Myocyte (in vitro differentiated cells): Measurements from ENCODE around the gene RINT1. TPM values are rescaled to one million over a fixed set of nuclear protein-coding genes. Genes with fewer than 3 reads are reported as not detected.
"Not testable (repeated sequence)": the region's sequence is repeated elsewhere in the genome, so short reads cannot be mapped to it uniquely, and the experiment has no call there.

Source experiments
- DNase-seq: peaks from one replicate; pipeline ENCODE4 v3.0.0-alpha.2; 2012; ENCODE audit warnings: low read depth
- polyA plus RNA-seq: library from polyadenylated mRNA; unstranded; fragments of >200 nt; gene quantifications from one replicate; pipeline ENCODE4 v1.2.1, GENCODE V29; 2012; ENCODE audit warnings: missing spikeins
- total RNA-seq: library from RNA; depleted of rRNA; stranded (reverse); fragments of >200 nt; gene quantifications from 2 replicates; pipeline ENCODE4 v1.2.3, GENCODE V29; 2014

Gene RINT1
- 14.6 and 19.1 TPM in 2 replicates for total RNA-seq
- 14.6 TPM for polyA plus RNA-seq

- DNase-seq, result peak; percentile 94
These were observed at the start of gene RINT1 for GRCh38 chr7:105531792-105532671. RINT1 (plus strand) TSS chr7:105532201; CDS start chr7:105532316, 115 bp downstream.

GRCh38 chr7:105487579-105488571 is 44.1 kb upstream of the RINT1 start:
- peak; percentile 68 for DNase-seq

GRCh38 chr7:105489409-105489808 is 42.6 kb upstream of the RINT1 start:
- DNase-seq, result no peak

- no peak for DNase-seq
These were observed 38.6 kb upstream of the RINT1 start for GRCh38 chr7:105493196-105493922.

- DNase-seq, result peak; percentile 61
These were observed 38.1 kb upstream of the RINT1 start for GRCh38 chr7:105493923-105494315.

GRCh38 chr7:105496521-105496920 is 35.5 kb upstream of the RINT1 start:
- DNase-seq, result no peak

GRCh38 chr7:105497016-105497415 is 35.0 kb upstream of the RINT1 start:
- DNase-seq, result no peak

- no peak for DNase-seq
These were observed 29.8 kb upstream of the RINT1 start for GRCh38 chr7:105502173-105502572.

- no peak for DNase-seq
These were observed 19.6 kb upstream of the RINT1 start for GRCh38 chr7:105512415-105512814.

- no peak for DNase-seq
These were observed 19.0 kb upstream of the RINT1 start for GRCh38 chr7:105512926-105513526.

- not testable (repeated sequence) for DNase-seq
These were observed 16.4 kb upstream of the RINT1 start for GRCh38 chr7:105515610-105516009.

- no peak for DNase-seq
These were observed 12.6 kb upstream of the RINT1 start for GRCh38 chr7:105519353-105519752.

- DNase-seq, result not testable (repeated sequence)
These were observed 11.4 kb upstream of the RINT1 start for GRCh38 chr7:105520620-105521019.

GRCh38 chr7:105521027-105521716 is 10.8 kb upstream of the RINT1 start:
- DNase-seq, result peak; percentile 77

- DNase-seq, result peak; percentile 94
These were observed 10.1 kb upstream of the RINT1 start, which contains the start of gene PUS7 for GRCh38 chr7:105521717-105522463. PUS7 (minus strand) TSS chr7:105522271; CDS start chr7:105508512, 13,759 bp downstream.

- not testable (repeated sequence) for DNase-seq
These were observed 7.6 kb upstream of the RINT1 start for GRCh38 chr7:105524423-105524822.

- DNase-seq, result no peak
These were observed 7.2 kb upstream of the RINT1 start for GRCh38 chr7:105524840-105525239.

- not testable (repeated sequence) for DNase-seq
These were observed 4.3 kb upstream of the RINT1 start for GRCh38 chr7:105527737-105528136.

- DNase-seq, result no peak
These were observed 1.9 kb upstream of the RINT1 start for GRCh38 chr7:105530126-105530525.
